ENCODE results near the gene SOST.
A peak's percentile ranks its signal among the peaks of the same experiment; 100 is the strongest.

Gene SOST

GRCh38 chr17:43740541-43740940 lies 18.1 kb downstream of the SOST start:
- no peak for DNase-seq

GRCh38 chr17:43737722-43738121 lies 20.9 kb downstream of the SOST start:
- no peak for DNase-seq

GRCh38 chr17:43736389-43736788 lies 22.2 kb downstream of the SOST start:
- no peak for DNase-seq

- DNase-seq, result no peak
Measured at GRCh38 chr17:43734376-43734775, 24.2 kb downstream of the SOST start.

- no peak for DNase-seq
Measured at GRCh38 chr17:43733956-43734355, 24.6 kb downstream of the SOST start.

- DNase-seq, result no peak
Measured at GRCh38 chr17:43732958-43733357, 25.6 kb downstream of the SOST start.

- DNase-seq, result no peak
Measured at GRCh38 chr17:43728081-43728480, 30.5 kb downstream of the SOST start.

- no peak for DNase-seq
Measured at GRCh38 chr17:43723697-43724359, 34.8 kb downstream of the SOST start.

GRCh38 chr17:43722870-43723665 lies 35.5 kb downstream of the SOST start:
- DNase-seq, result no peak

GRCh38 chr17:43722269-43722619 lies 36.3 kb downstream of the SOST start:
- DNase-seq, result no peak

GRCh38 chr17:43721537-43722268 lies 36.9 kb downstream of the SOST start:
- DNase-seq, result no peak

- peak; percentile 72 for DNase-seq
Measured at GRCh38 chr17:43720311-43721060, 38.1 kb downstream of the SOST start.

GRCh38 chr17:43719578-43719977 lies 39.0 kb downstream of the SOST start:
- no peak for DNase-seq

GRCh38 chr17:43718544-43718943 lies 40.0 kb downstream of the SOST start:
- DNase-seq, result no peak

- no peak for DNase-seq
Measured at GRCh38 chr17:43717913-43718312, 40.7 kb downstream of the SOST start.

GRCh38 chr17:43714465-43715149 lies 44.0 kb downstream of the SOST start:
- DNase-seq, result no peak

- no peak for DNase-seq
Measured at GRCh38 chr17:43713494-43714162, 45.0 kb downstream of the SOST start.

GRCh38 chr17:43712397-43712796 lies 46.2 kb downstream of the SOST start:
- DNase-seq, result no peak

GRCh38 chr17:43710101-43710500 lies 48.5 kb downstream of the SOST start:
- DNase-seq, result no peak

GRCh38 chr17:43709210-43709609 lies 49.4 kb downstream of the SOST start:
- no peak for DNase-seq

- no peak for DNase-seq
Measured at GRCh38 chr17:43707184-43707583, 51.4 kb downstream of the SOST start.

- DNase-seq, result no peak
Measured at GRCh38 chr17:43706235-43706634, 52.4 kb downstream of the SOST start.

Measured in stimulated activated naive CD4-positive, alpha-beta T cell treated with Interleukin-2 at 50 U/mL for 16 hours (primary cell).